ENCODE results near the gene SNAPC1. TPM values are rescaled to one million over a fixed set of nuclear protein-coding genes. Genes with fewer than 3 reads are reported as not detected.

The SNAPC1 gene
- total and polyA plus RNA-seq, 12 donors = 3.2 to 12.7 (median 7.5) TPM

DNA sequence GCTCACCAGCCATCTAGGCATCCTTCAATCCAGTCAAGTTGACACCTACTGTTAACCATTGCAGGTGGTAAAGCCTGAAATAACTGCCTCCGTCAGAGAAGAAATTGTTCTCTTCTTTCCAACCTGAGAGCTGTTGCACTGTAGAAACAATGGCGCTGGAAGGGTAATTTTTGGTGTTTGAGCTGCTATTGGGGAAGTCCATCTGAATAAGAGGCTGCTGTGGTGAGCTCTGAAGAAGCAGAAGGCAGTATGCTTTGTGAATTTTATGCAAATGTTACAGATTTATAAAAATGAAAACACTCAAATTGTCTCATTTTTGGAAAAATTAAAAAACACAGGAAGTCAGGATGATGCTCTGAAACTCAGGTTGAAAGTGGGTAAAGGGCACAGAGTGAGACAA lies 60.2 kb downstream of the SNAPC1 start:
- no peak overlapping the region for H3K4me3 ChIP-seq

DNA sequence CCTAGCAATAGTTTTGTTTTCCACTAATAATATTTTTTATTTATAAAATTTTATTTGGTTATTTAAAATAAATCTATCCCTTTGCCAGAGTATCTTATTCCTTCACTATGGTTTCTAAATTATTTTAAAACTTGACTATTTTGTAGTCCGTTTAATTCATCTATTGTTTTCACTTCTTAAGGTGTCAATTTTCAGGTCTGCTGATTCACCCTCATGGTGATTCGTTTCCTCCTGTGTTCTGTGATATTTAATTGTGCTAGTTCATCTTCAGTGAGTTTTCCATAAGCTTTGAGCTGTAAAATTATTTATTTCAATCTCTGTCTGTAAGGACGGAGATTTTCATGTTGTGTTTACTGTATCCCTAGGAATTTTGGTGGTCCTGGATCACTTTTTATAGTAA lies 70.6 kb downstream of the SNAPC1 start:
- no peak for DNase-seq
- TF ChIP-seq POLR2A (IDR thresholded peaks at IDR 0.05) = no peak
- TF ChIP-seq, protein P1, sequence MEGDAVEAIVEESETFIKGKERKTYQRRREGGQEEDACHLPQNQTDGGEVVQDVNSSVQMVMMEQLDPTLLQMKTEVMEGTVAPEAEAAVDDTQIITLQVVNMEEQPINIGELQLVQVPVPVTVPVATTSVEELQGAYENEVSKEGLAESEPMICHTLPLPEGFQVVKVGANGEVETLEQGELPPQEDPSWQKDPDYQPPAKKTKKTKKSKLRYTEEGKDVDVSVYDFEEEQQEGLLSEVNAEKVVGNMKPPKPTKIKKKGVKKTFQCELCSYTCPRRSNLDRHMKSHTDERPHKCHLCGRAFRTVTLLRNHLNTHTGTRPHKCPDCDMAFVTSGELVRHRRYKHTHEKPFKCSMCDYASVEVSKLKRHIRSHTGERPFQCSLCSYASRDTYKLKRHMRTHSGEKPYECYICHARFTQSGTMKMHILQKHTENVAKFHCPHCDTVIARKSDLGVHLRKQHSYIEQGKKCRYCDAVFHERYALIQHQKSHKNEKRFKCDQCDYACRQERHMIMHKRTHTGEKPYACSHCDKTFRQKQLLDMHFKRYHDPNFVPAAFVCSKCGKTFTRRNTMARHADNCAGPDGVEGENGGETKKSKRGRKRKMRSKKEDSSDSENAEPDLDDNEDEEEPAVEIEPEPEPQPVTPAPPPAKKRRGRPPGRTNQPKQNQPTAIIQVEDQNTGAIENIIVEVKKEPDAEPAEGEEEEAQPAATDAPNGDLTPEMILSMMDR (IDR thresholded peaks at IDR 0.05) = no peak
- no peaks in the 10 kb centered on the region for H3K27me3 ChIP-seq
- whole genome bisulfite sequencing, 4 donors = 77 to 88% (median 81%) methylated on average over 3 of the region's 3 CpGs
- intact Hi-C loops (cut with DNase I) = loop anchor here in 1 of 2 donors (10.0 kb wide), 1 partner anchor 538 kb away; no protein-coding TSS in a partner anchor
- no peak overlapping the region for H3K27ac ChIP-seq
- no peaks in the 10 kb centered on the region for H3K36me3 ChIP-seq (replicated peaks in 1 of 2)
- no peak overlapping the region for H3K4me3 ChIP-seq
- no peaks in the 10 kb centered on the region for H3K4me1 ChIP-seq (replicated peaks in 1 of 2)
- H3K9me3 ChIP-seq (replicated peaks in 1 of 3) = no peaks in the 10 kb centered on the region

More for the DNA sequence above, 60.2 kb downstream of the SNAPC1 start:
- TF ChIP-seq POLR2A (IDR thresholded peaks at IDR 0.05) = no peak
- TF ChIP-seq, protein P1 (IDR thresholded peaks at IDR 0.05) = no peak
- Histone ChIP-seq H3K27me3 (peaks cover 4% of the 10 kb centered on the region), H3K27ac (no peak overlapping the region), H3K9me3 (replicated peaks in 1 of 3) (no peaks in the 10 kb centered on the region), H3K36me3 (replicated peaks in 1 of 2) (no peaks in the 10 kb centered on the region), H3K4me1 (replicated peaks in 1 of 2) (no peaks in the 10 kb centered on the region)
- intact Hi-C loops (cut with DNase I) = no loop called here
- DNase-seq = no peak
- 85 to 87% (median 86%) methylated on average over 2 of the region's 2 CpGs for WGBS, 4 donors

DNA sequence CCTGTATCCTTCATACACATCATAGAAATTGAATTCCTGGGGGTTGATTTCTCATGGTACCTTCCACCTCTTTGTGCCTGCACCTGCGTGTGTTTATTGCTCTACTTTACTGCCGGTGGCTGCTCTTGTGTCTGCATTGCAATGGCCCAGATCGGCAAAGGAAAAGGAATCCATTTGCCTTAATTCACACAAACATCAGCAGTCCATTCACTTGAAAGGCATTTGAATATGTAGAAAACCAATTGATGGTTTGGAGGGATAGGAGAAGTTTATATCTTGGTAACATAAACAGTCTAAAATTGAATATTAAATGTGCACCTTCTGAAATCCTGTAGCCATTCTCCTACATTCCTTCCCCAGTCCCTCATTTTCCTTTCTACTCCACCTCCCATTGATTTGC lies 74.0 kb downstream of the SNAPC1 start:
- 76 to 81% (median 80%) methylated on average over 3 of the region's 3 CpGs for WGBS, 4 donors
- intact Hi-C loops (cut with DNase I) = loop anchor here (2.0 to 10.0 kb wide), 3 partner anchors 377 to 541 kb away; no protein-coding TSS in a partner anchor

DNA sequence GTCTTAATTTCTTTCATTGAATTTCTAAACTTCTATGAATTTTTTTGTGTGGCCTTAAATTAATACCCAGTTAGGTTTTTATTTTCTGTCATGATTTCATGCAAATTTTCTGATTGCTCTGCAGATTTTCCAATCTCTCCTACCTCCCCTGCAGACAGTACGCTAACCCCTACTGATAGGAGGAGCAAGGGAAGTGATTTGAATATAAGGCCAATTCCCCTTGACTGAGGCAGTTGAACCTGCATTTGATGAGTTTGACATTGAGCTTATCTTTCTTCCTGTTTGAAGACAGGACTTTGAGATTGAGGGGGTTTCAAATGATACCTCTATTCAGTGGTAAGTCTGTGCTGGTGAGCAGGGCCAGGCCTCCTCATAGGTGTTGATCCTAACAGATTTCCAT lies 74.6 kb downstream of the SNAPC1 start:
- Histone ChIP-seq H3K27ac (no peak overlapping the region), H3K4me1 (replicated peaks in 1 of 2) (no peaks in the 10 kb centered on the region), H3K27me3 (no peaks in the 10 kb centered on the region), H3K36me3 (replicated peaks in 1 of 2) (no peaks in the 10 kb centered on the region), H3K4me3 (no peak overlapping the region), H3K9me3 (replicated peaks in 1 of 3) (no peaks in the 10 kb centered on the region)
- no peak for TF ChIP-seq POLR2A (IDR thresholded peaks at IDR 0.05)
- TF ChIP-seq, protein P1 (IDR thresholded peaks at IDR 0.05) = no peak
- WGBS, 4 donors = 84 to 94% (median 91%) methylated on average over 1 of the region's 1 CpG
- DNase-seq = no peak
- intact Hi-C loops (cut with DNase I) = loop anchor here (2.0 to 10.0 kb wide), 3 partner anchors 378 to 542 kb away; no protein-coding TSS in a partner anchor

More for the DNA sequence above, 74.0 kb downstream of the SNAPC1 start:
- H3K36me3 ChIP-seq (replicated peaks in 1 of 2) = no peaks in the 10 kb centered on the region
- DNase-seq = no peak
- H3K4me1 ChIP-seq (replicated peaks in 1 of 2) = no peaks in the 10 kb centered on the region
- H3K4me3 ChIP-seq = no peak overlapping the region
- no peak overlapping the region for H3K27ac ChIP-seq
- H3K9me3 ChIP-seq (replicated peaks in 1 of 3) = no peaks in the 10 kb centered on the region
- H3K27me3 ChIP-seq = no peaks in the 10 kb centered on the region
- TF ChIP-seq POLR2A (IDR thresholded peaks at IDR 0.05) = no peak
- TF ChIP-seq, protein P1 (IDR thresholded peaks at IDR 0.05) = no peak
